GM23338 (cell line): ENCODE data around the gene EYA4. TPM values are rescaled to one million over a fixed set of nuclear protein-coding genes. Genes with fewer than 3 reads are reported as not detected.

Source experiments
- ATAC-seq: fragments of 200-7000 bp; cut with Tn5 transposase; 3 replicates; pipeline ENCODE4 v1.9.1; 2020
- DNase-seq: peaks from one replicate; pipeline ENCODE4 v3.0.0-alpha.2; 2015; ENCODE audit warnings: low spot score
- H2AFZ ChIP-seq: fragments of 200-600 bp; sonication (generic); 2 replicates; pipeline ENCODE4 v1.8.0; 2016; ENCODE audit warnings: antibody characterized with exemption, mild to moderate bottlenecking, moderate library complexity
- H3F3A ChIP-seq: fragments of 200-600 bp; sonication (generic); replicated peaks from 2 replicates; pipeline ENCODE4 v1.8.0; 2017; ENCODE audit warnings: antibody characterized with exemption, mixed run types, low read depth
- H3K27ac ChIP-seq: fragments of 200-600 bp; sonication (generic); 2 replicates; pipeline ENCODE4 v1.6.1; 2016; ENCODE audit warnings: low read depth
- H3K27me3 ChIP-seq: fragments of 200-600 bp; sonication (generic); 2 replicates; pipeline ENCODE4 v1.8.0; 2016; ENCODE audit warnings: mild to moderate bottlenecking, mixed run types, moderate library complexity; ENCODE audit not compliant: insufficient read depth
- H3K36me3 ChIP-seq: fragments of 200-600 bp; sonication (generic); 2 replicates; pipeline ENCODE4 v1.8.0; 2016; ENCODE audit warnings: mild to moderate bottlenecking; ENCODE audit not compliant: insufficient read depth
- H3K4me1 ChIP-seq: fragments of 200-600 bp; sonication (generic); 2 replicates; pipeline ENCODE4 v1.8.0; 2016; ENCODE audit warnings: mild to moderate bottlenecking, moderate library complexity; ENCODE audit not compliant: insufficient read depth
- H3K4me2 ChIP-seq: fragments of 200-600 bp; sonication (generic); 2 replicates; pipeline ENCODE4 v1.7.1; 2017; ENCODE audit warnings: mixed run types
- H3K4me3 ChIP-seq: fragments of 200-600 bp; sonication (generic); 2 replicates; pipeline ENCODE4 v1.6.1; 2016; ENCODE audit warnings: mixed run types
- H3K79me2 ChIP-seq: fragments of 200-600 bp; sonication (generic); replicated peaks from 2 replicates; pipeline ENCODE4 v1.8.0; 2017; ENCODE audit warnings: mild to moderate bottlenecking; ENCODE audit not compliant: insufficient read depth
- H3K9me2 ChIP-seq: fragments of 200-600 bp; sonication (generic); 2 replicates; pipeline ENCODE4 v1.8.0; 2017; ENCODE audit not compliant: insufficient read depth
- H4K20me1 ChIP-seq: fragments of 200-600 bp; sonication (generic); replicated peaks from 2 replicates; pipeline ENCODE4 v1.8.0; 2017; ENCODE audit warnings: mild to moderate bottlenecking; ENCODE audit not compliant: insufficient read depth
- H3K27ac Mint-ChIP-seq: 2 replicates; pipeline ENCODE4 v1.8.0; 2020; ENCODE audit warnings: inconsistent platforms, mild to moderate bottlenecking, moderate library complexity, mixed read lengths
- H3K27me3 Mint-ChIP-seq: 3 replicates; pipeline ENCODE4 v1.8.0; 2022; ENCODE audit warnings: low read depth, mild to moderate bottlenecking, moderate library complexity, mixed read lengths, inconsistent platforms; ENCODE audit not compliant: insufficient read depth, poor library complexity
- H3K36me3 Mint-ChIP-seq: 3 replicates; pipeline ENCODE4 v1.8.0; 2021; ENCODE audit warnings: low read depth, mild to moderate bottlenecking, inconsistent platforms, moderate library complexity, mixed read lengths
- H3K4me1 Mint-ChIP-seq: 3 replicates; pipeline ENCODE4 v1.8.0; 2020; ENCODE audit warnings: mild to moderate bottlenecking, inconsistent platforms, mixed read lengths
- H3K4me3 Mint-ChIP-seq: 3 replicates; pipeline ENCODE4 v1.8.0; 2021; ENCODE audit warnings: moderate library complexity, mild to moderate bottlenecking, inconsistent platforms, mixed read lengths
- H3K9me3 Mint-ChIP-seq: 3 replicates; pipeline ENCODE4 v1.8.0; 2020; ENCODE audit warnings: moderate library complexity, mild to moderate bottlenecking, inconsistent platforms, mixed read lengths
- CREB1 ChIP-seq: fragments of 250-450 bp; sonication (Bioruptor Pico); IDR thresholded peaks from 2 replicates; pipeline ENCODE4 v1.5.0; 2020; ENCODE audit warnings: low read depth, mild to moderate bottlenecking, moderate library complexity
- CTCF ChIP-seq, 2 experiments: fragments of 200-600 bp in 1 of 2; sonication (generic) in 1 of 2; conservative IDR thresholded peaks; 2 replicates each; pipeline versions ENCODE4 v1.5.1 to v1.6.1; 2016 to 2017; ENCODE audit warnings: antibody characterized with exemption in 2 of 2, low read depth in 2 of 2, mild to moderate bottlenecking in 2 of 2, moderate library complexity in 1 of 2
- ETS1 ChIP-seq: IDR thresholded peaks from 2 replicates; pipeline ENCODE4 v1.6.1; 2016; ENCODE audit warnings: antibody characterized with exemption
- EZH2 ChIP-seq: fragments of 200-600 bp; sonication (generic); IDR thresholded peaks from one replicate; pipeline ENCODE4 v1.8.0; 2017; ENCODE audit warnings: antibody characterized with exemption, mild to moderate bottlenecking, low read depth; ENCODE audit not compliant: unreplicated experiment
- EZH2phosphoT487 ChIP-seq: fragments of 200-600 bp; sonication (generic); IDR thresholded peaks from one replicate; pipeline ENCODE4 v1.8.1; 2018; ENCODE audit warnings: antibody characterized with exemption; ENCODE audit not compliant: unreplicated experiment
- JUNB ChIP-seq: IDR thresholded peaks from one replicate; pipeline ENCODE4 v1.6.1; 2016; ENCODE audit warnings: antibody characterized with exemption; ENCODE audit not compliant: unreplicated experiment
- NANOG ChIP-seq: IDR thresholded peaks from 2 replicates; pipeline ENCODE4 v1.6.1; 2016; ENCODE audit warnings: antibody characterized with exemption, borderline replicate concordance
- POLR2AphosphoS5 ChIP-seq: IDR thresholded peaks from 2 replicates; pipeline ENCODE4 v1.6.1; 2016; ENCODE audit warnings: antibody characterized with exemption, low read depth
- REST ChIP-seq: IDR thresholded peaks from one replicate; pipeline ENCODE4 v1.6.1; 2018; ENCODE audit warnings: antibody characterized with exemption; ENCODE audit not compliant: unreplicated experiment
- STAT1 ChIP-seq: IDR thresholded peaks from one replicate; pipeline ENCODE4 v1.6.1; 2016; ENCODE audit warnings: antibody characterized with exemption; ENCODE audit not compliant: unreplicated experiment
- ZNF114 ChIP-seq: fragments of 250-450 bp; sonication (Bioruptor Pico); IDR thresholded peaks from 2 replicates; pipeline ENCODE4 v1.5.0; 2020; ENCODE audit warnings: mild to moderate bottlenecking, moderate library complexity
- ZNF331 ChIP-seq: fragments of 250-450 bp; sonication (Bioruptor Pico); IDR thresholded peaks from 2 replicates; pipeline ENCODE4 v1.5.0; 2020; ENCODE audit warnings: low read depth, mild to moderate bottlenecking, moderate library complexity
- ZNF462 ChIP-seq: fragments of 250-450 bp; sonication (Bioruptor Pico); IDR thresholded peaks from 2 replicates; pipeline ENCODE4 v1.5.0; 2020; ENCODE audit warnings: mild to moderate bottlenecking, moderate library complexity
- polyA plus RNA-seq: library from polyadenylated mRNA; unstranded; fragments of >200 nt; fragmentation: Nextera tagmentation; extraction: Ambion mirVana; gene quantifications from 2 replicates; pipeline ENCODE4 v1.2.1, GENCODE V29; 2016
- total RNA-seq: library from RNA; depleted of rRNA; stranded (reverse); fragments of >200 nt; shearing (Covaris generic); gene quantifications from 2 replicates; pipeline ENCODE4 v1.2.3, GENCODE V29; 2014

The EYA4 gene
- total and polyA plus RNA-seq, 2 experiments from 2014 or later: 0.05 to 0.21 TPM

- Histone ChIP-seq H3K4me1 (peaks cover 17% of the 10 kb centered on the region), H3K4me2 (no peak overlapping the region), H3K9me2 (no peaks in the 10 kb centered on the region), H3K27ac (no peak overlapping the region), H3K79me2 (no peaks in the 10 kb centered on the region), H3F3A (no peaks in the 10 kb centered on the region), H2AFZ (no peak overlapping the region), H3K27me3 (no peaks in the 10 kb centered on the region), H3K36me3 (no peaks in the 10 kb centered on the region), H4K20me1 (no peaks in the 10 kb centered on the region), H3K4me3 (no peak overlapping the region)
- H3K9me3 Mint-ChIP-seq: no peaks in the 10 kb centered on the region
- TF ChIP-seq ZNF462 (CRISPR knock-in tag) (no peak), ZNF331 (CRISPR knock-in tag) (no peak), JUNB (no peak), EZH2phosphoT487 (no peak), CTCF (conservative IDR thresholded peaks at IDR 0.05; ENCODE audit: low read depth in 2 of 2) (no peak), POLR2AphosphoS5 (no peak), ZNF114 (CRISPR knock-in tag) (no peak), REST (no peak), NANOG (no peak), CREB1 (CRISPR knock-in tag) (no peak), EZH2 (no peak), STAT1 (no peak), ETS1 (no peak)
- no peak for ATAC-seq
- H3K4me1 Mint-ChIP-seq: peaks cover 22% of the 10 kb centered on the region
- no peaks in the 10 kb centered on the region for H3K36me3 Mint-ChIP-seq
- peaks cover 6% of the 10 kb centered on the region for H3K27me3 Mint-ChIP-seq
- H3K4me3 Mint-ChIP-seq: no peak overlapping the region
- no peak overlapping the region for H3K27ac Mint-ChIP-seq
- no peak for DNase-seq
Observed at GRCh38 chr6:133394630-133395029, 153.5 kb downstream of the EYA4 start.
